ENCODE data around the gene SRSF3. TPM values are rescaled to one million over a fixed set of nuclear protein-coding genes. Genes with fewer than 3 reads are reported as not detected.
A peak's percentile ranks its signal among the peaks of the same experiment; 100 is the strongest.
"Not testable (repeated sequence)": the region's sequence is repeated elsewhere in the genome, so short reads cannot be mapped to it uniquely, and the experiment has no call there.

SRSF3 gene
- total RNA-seq, 2 experiments from 2014 or later = 389 to 396 TPM

GRCh38 chr6:36610956-36611336 is 16.8 kb downstream of the SRSF3 start:
- Mint-ChIP-seq H3K9me3 (no peaks in the 10 kb centered on the region), H3K4me3 (no peak overlapping the region), H3K27me3 (no peaks in the 10 kb centered on the region), H3K4me1 (peaks cover 23% of the 10 kb centered on the region), H3K27ac (peak overlapping the region; percentile 37), H3K36me3 (peaks cover 36% of the 10 kb centered on the region)
- POLR2A ChIA-PET = interaction anchor here (1.0 kb wide), 1 partner anchor 14 kb away, joined by 5 read pairs; no protein-coding TSS in a partner anchor
- peak; percentile 10 for DNase-seq
- no peak for ATAC-seq (ENCODE audit: low read depth)

- not testable (repeated sequence) for ATAC-seq (ENCODE audit: low read depth); H3K4me3 Mint-ChIP-seq; H3K27ac Mint-ChIP-seq; H3K9me3 Mint-ChIP-seq; H3K27me3 Mint-ChIP-seq
- peak; percentile 6 for DNase-seq
- H3K4me1 Mint-ChIP-seq = peaks cover 20% of the 10 kb centered on the region
- POLR2A ChIA-PET = interaction anchor here (1.0 kb wide), 1 partner anchor 14 kb away, joined by 5 read pairs; no protein-coding TSS in a partner anchor
- H3K36me3 Mint-ChIP-seq = peaks cover 35% of the 10 kb centered on the region
Measured at GRCh38 chr6:36611679-36612078, 17.5 kb downstream of the SRSF3 start.

GRCh38 chr6:36612101-36612625 is 18.0 kb downstream of the SRSF3 start:
- no peak overlapping the region for H3K4me3 Mint-ChIP-seq
- H3K27ac Mint-ChIP-seq = no peak overlapping the region
- no peaks in the 10 kb centered on the region for H3K9me3 Mint-ChIP-seq
- POLR2A ChIA-PET = interaction anchor here (1.1 kb wide), 1 partner anchor 17 kb away, joined by 5 read pairs; no protein-coding TSS in a partner anchor
- peaks cover 35% of the 10 kb centered on the region for H3K36me3 Mint-ChIP-seq
- H3K27me3 Mint-ChIP-seq = no peaks in the 10 kb centered on the region
- peaks cover 20% of the 10 kb centered on the region for H3K4me1 Mint-ChIP-seq
- DNase-seq (peak; percentile 20), ATAC-seq (ENCODE audit: low read depth) (no peak)

GRCh38 chr6:36613200-36613995 is 19.2 kb downstream of the SRSF3 start:
- H3K27me3 Mint-ChIP-seq = no peaks in the 10 kb centered on the region
- peaks cover 24% of the 10 kb centered on the region for H3K36me3 Mint-ChIP-seq
- ATAC-seq (ENCODE audit: low read depth) = no peak
- peak; percentile 18 for DNase-seq
- H3K9me3 Mint-ChIP-seq = no peaks in the 10 kb centered on the region
- peaks cover 12% of the 10 kb centered on the region for H3K4me1 Mint-ChIP-seq
- H3K4me3 Mint-ChIP-seq = no peak overlapping the region
- POLR2A ChIA-PET = interaction anchor here (1.1 to 1.5 kb wide), 2 partner anchors 18 to 19 kb away, joined by 3 to 5 read pairs; partner anchors contain the start of gene SRSF3
- peak overlapping the region; percentile 13 for H3K27ac Mint-ChIP-seq

- ATAC-seq (ENCODE audit: low read depth) = peak; percentile 60
- POLR2A ChIA-PET = interaction anchor here (0.6 to 1.7 kb wide), 11 partner anchors 9 to 933 kb away, joined by 3 to 10 read pairs (median 3); partner anchors contain the start of genes CDKN1A and SRSF3
- peak; percentile 49 for DNase-seq
- H3K9me3 Mint-ChIP-seq = no peaks in the 10 kb centered on the region
- peaks cover 15% of the 10 kb centered on the region for H3K36me3 Mint-ChIP-seq
- peaks cover 9% of the 10 kb centered on the region for H3K4me1 Mint-ChIP-seq
- no peak overlapping the region for H3K4me3 Mint-ChIP-seq
- H3K27ac Mint-ChIP-seq = no peak overlapping the region
- H3K27me3 Mint-ChIP-seq = no peaks in the 10 kb centered on the region
Measured at GRCh38 chr6:36615018-36615761, 21.0 kb downstream of the SRSF3 start.

GRCh38 chr6:36616893-36617521 is 22.8 kb downstream of the SRSF3 start:
- POLR2A ChIA-PET = no interaction called here
- H3K27ac Mint-ChIP-seq = no peak overlapping the region

GRCh38 chr6:36618366-36619355 is 24.5 kb downstream of the SRSF3 start:
- ATAC-seq (ENCODE audit: low read depth) = no peak
- no peak overlapping the region for H3K4me3 Mint-ChIP-seq
- DNase-seq = no peak
- no peaks in the 10 kb centered on the region for H3K36me3 Mint-ChIP-seq
- peaks cover 13% of the 10 kb centered on the region for H3K4me1 Mint-ChIP-seq
- no peak overlapping the region for H3K27ac Mint-ChIP-seq
- POLR2A ChIA-PET = interaction anchor here (1.0 to 1.3 kb wide), 2 partner anchors 10 to 106 kb away, joined by 3 read pairs; no protein-coding TSS in a partner anchor
- no peaks in the 10 kb centered on the region for H3K27me3 Mint-ChIP-seq
- H3K9me3 Mint-ChIP-seq = no peaks in the 10 kb centered on the region

More at GRCh38 chr6:36616893-36617521, 22.8 kb downstream of the SRSF3 start:
- Mint-ChIP-seq H3K4me1 (peaks cover 5% of the 10 kb centered on the region), H3K4me3 (no peak overlapping the region), H3K27me3 (no peaks in the 10 kb centered on the region), H3K36me3 (peaks cover 5% of the 10 kb centered on the region), H3K9me3 (no peaks in the 10 kb centered on the region)
- no peak for DNase-seq
- ATAC-seq (ENCODE audit: low read depth) = no peak

GRCh38 chr6:36621371-36621855 is 27.3 kb downstream of the SRSF3 start:
- no peaks in the 10 kb centered on the region for H3K36me3 Mint-ChIP-seq
- no peak for ATAC-seq (ENCODE audit: low read depth)
- H3K9me3 Mint-ChIP-seq = no peaks in the 10 kb centered on the region
- POLR2A ChIA-PET = no interaction called here
- no peak overlapping the region for H3K27ac Mint-ChIP-seq
- no peak overlapping the region for H3K4me3 Mint-ChIP-seq
- peaks cover 20% of the 10 kb centered on the region for H3K4me1 Mint-ChIP-seq
- no peak for DNase-seq
- peaks cover 2% of the 10 kb centered on the region for H3K27me3 Mint-ChIP-seq

GRCh38 chr6:36622901-36623546 is 28.9 kb downstream of the SRSF3 start:
- POLR2A ChIA-PET = interaction anchor here (0.9 kb wide), 1 partner anchor 56 kb away, joined by 3 read pairs; the partner anchor contains the start of gene CDKN1A
- H3K9me3 Mint-ChIP-seq = no peaks in the 10 kb centered on the region
- ATAC-seq (ENCODE audit: low read depth) (peak; percentile 25), DNase-seq (peak; percentile 29)
- peaks cover 26% of the 10 kb centered on the region for H3K4me1 Mint-ChIP-seq
- no peaks in the 10 kb centered on the region for H3K36me3 Mint-ChIP-seq
- peak overlapping the region; percentile 55 for H3K27ac Mint-ChIP-seq
- no peak overlapping the region for H3K4me3 Mint-ChIP-seq
- peaks cover 2% of the 10 kb centered on the region for H3K27me3 Mint-ChIP-seq

GRCh38 chr6:36623547-36624459 is 29.6 kb downstream of the SRSF3 start:
- ATAC-seq (ENCODE audit: low read depth) (peak; percentile 70), DNase-seq (peak; percentile 78)
- peaks cover 26% of the 10 kb centered on the region for H3K4me1 Mint-ChIP-seq
- H3K4me3 Mint-ChIP-seq = no peak overlapping the region
- peak overlapping the region; percentile 55 for H3K27ac Mint-ChIP-seq
- H3K27me3 Mint-ChIP-seq = peaks cover 2% of the 10 kb centered on the region
- H3K36me3 Mint-ChIP-seq = no peaks in the 10 kb centered on the region
- POLR2A ChIA-PET = interaction anchor here (0.9 kb wide), 1 partner anchor 55 kb away, joined by 3 read pairs; the partner anchor contains the start of gene CDKN1A
- no peaks in the 10 kb centered on the region for H3K9me3 Mint-ChIP-seq

All from activated naive CD8-positive, alpha-beta T cell treated with anti-CD3 and anti-CD28 coated beads, Interleukin-2, amount 10 ng/mL, durations not matched to agents 7 days and 5 days (primary cell).